SK-N-MC (cell line): ENCODE data around the gene CD4.

ENCODE experiments used
- EZH2 ChIP-seq: fragments of 200-600 bp; sonication (generic); IDR thresholded peaks from one replicate; pipeline ENCODE4 v1.6.1; 2017; ENCODE audit warnings: antibody characterized with exemption
- FOXP2 ChIP-seq: optimal IDR thresholded peaks from 2 replicates; pipeline ENCODE3; 2011; ENCODE audit warnings: mild to moderate bottlenecking, moderate library complexity; ENCODE audit not compliant: insufficient read depth; ENCODE audit errors: extremely low read length, control extremely low read depth
- POLR2AphosphoS5 ChIP-seq: IDR thresholded peaks from 2 replicates; pipeline ENCODE4 v1.6.1; 2012; ENCODE audit warnings: mild to moderate bottlenecking, low read depth, low read length, borderline replicate concordance

GRCh38 chr12:6786416-6787094, 2.8 kb upstream of the CD4 start:
- TF ChIP-seq EZH2 = no peak
- no peak for TF ChIP-seq POLR2AphosphoS5
- TF ChIP-seq FOXP2 = no peak
